SKM-1 treated with dmso at 0.1 percent for 144 hours (cell line): ENCODE measurements around the gene OR10G4.
"Not testable (repeated sequence)": the region's sequence is repeated elsewhere in the genome, so short reads cannot be mapped to it uniquely, and the experiment has no call there.

Experiments used
- DNase-seq: peaks from one replicate; lab custom pipeline; 2025; ENCODE audit not compliant: unreplicated experiment; lab: John Stamatoyannopoulos, UW

OR10G4 gene

DNA sequence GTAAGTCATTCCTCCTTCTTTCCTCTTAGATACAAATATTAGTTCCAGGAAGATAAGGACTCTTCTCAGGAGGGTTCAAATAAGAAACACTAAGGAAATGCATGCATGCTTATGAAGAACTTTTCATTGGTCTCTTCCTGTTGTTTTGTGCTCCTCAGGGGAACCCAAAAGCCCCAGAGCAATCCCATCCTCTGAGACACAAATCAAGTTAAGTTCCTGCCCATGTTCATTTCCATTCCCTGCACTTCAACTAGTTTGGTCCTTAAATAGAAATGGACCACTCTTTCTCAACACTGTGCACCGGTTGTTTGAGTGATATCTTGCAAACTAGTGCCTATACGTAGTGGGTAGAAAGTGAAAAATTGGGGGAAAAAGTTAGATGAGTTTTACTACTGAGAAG, at the start of gene OR10G4:
Gene OR10G4, plus strand, starts transcription at position 301 of the 400 bp plus-strand sequence. CDS start 2,578 bp downstream, outside the sequence.
- no peak for DNase-seq

GRCh38 chr11:123973816-123974215, 39.0 kb upstream of the OR10G4 start:
- no peak for DNase-seq

DNA sequence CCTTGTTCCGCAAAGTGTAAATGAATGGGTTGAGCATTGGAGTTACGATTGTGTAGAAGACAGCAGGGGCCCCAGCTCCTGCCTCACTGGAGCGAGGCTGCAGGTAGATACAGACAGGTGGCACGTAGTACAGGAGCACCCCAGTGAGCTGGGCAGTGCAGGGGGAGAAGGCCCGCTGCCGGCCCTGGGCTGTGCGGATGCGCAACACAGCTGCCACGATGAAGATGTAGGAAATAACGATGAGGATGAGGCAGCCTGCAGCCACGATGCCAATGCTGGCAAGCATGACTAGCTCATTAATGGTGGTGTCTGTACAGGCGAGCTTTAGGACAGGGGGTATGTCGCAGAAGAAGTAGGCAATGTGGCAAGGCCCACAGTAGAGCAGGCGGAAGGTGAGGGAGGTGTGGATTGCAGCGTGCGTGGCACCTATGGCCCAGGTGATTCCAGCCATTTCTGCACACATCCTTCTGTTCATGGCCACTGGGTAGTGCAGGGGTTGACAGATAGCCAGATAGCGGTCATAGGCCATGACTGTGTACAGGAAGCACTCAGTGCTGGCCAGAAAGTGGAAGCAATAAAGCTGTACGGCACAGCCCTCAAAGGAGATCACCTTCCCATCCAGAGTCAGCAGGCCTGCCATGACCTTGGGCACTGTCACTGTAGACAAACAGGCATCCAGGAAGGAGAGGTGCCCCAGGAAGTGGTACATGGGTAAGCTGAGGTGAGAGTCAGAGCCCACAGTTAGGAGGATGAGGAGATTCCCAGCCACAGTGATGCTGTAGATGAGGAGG, 35.8 kb upstream of the OR10G4 start:
- DNase-seq, result no peak

GRCh38 chr11:123977731-123978347, 35.0 kb upstream of the OR10G4 start, which contains the start of gene OR10S1:
Gene OR10S1, minus strand, starts transcription at chr11:123977781. Its CDS starts 117 bp downstream, at chr11:123977664.
- no peak for DNase-seq

GRCh38 chr11:123979311-123979710, 33.5 kb upstream of the OR10G4 start:
- DNase-seq, result no peak

DNA sequence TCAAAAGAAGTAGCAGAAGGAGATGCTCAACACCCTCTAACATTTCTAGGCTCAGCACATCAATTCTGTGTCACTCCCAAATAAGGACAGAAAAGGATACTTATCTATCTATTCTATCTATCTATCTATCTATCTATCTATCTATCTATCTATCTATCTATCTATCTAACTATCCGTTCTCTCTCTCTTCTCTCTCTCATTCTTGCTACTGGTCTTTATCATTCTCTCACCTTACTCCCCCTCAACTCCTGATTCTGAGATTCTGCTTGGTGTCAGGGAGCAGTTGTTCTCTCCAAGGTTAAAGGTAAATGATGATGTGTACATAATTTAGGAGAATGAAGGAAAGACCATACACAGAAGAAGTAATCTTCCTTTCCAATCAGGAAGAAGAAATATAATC, 17.7 kb upstream of the OR10G4 start, which contains the start of gene OR10G6:
Gene OR10G6, minus strand, starts transcription at position 43 of the 400 bp plus-strand sequence. Its CDS starts 0 bp downstream, at position 43.
- no peak for DNase-seq

- DNase-seq, result not testable (repeated sequence)
These were observed 3.0 kb downstream of the OR10G4 start for GRCh38 chr11:124015837-124016236.

DNA sequence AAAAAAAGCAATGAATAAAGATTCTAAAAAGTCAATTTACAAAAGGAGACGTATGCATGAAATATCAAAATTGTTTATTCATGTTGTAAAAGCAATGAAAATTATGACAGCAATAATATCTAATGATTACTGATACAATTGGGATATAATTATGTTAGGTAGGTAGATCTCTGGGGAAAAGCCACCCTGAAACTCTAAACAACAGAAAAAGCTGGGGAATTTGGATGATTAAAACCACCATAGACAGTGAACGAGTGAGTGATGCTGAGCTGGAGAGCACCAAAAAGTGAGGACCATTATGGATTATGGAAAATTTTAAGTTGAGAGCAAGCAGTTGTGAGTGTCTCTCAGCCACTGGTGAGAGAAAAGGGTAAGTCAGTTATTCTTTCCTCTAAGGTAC, 13.7 kb downstream of the OR10G4 start, which contains the start of gene OR10G8:
Gene OR10G8, plus strand, starts transcription at position 301 of the 400 bp plus-strand sequence. CDS start 2,825 bp downstream, outside the sequence.
- DNase-seq, result no peak

- DNase-seq, result no peak
These were observed 23.9 kb downstream of the OR10G4 start for GRCh38 chr11:124036666-124037065.

GRCh38 chr11:124039557-124039956, 26.8 kb downstream of the OR10G4 start:
- DNase-seq, result no peak

DNA sequence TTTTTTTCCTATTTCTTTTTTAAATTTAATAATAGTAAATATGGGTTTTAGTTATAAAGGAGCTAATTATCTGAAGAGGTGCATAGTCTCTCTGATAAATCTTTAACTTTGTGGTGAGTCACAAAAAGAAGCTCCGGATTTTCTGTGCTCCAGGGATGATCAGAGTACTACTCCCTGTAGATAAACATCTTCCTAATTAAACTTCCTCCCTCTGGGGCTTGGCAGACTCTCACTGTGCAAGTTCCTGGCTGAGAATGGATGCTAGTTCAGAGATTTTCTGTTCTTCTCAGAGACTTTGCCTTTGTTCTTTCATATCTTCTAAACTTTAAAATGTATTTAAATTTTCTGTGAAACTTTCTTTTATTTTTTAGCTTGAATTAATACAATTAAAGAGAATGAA, 28.5 kb downstream of the OR10G4 start, which contains the start of gene OR10G7:
Gene OR10G7, minus strand, starts transcription at position 72 of the 400 bp plus-strand sequence. CDS start 2,324 bp downstream, outside the sequence.
- DNase-seq, result no peak

GRCh38 chr11:124043420-124043819, 30.6 kb downstream of the OR10G4 start:
- DNase-seq, result no peak

- no peak for DNase-seq
These were observed 38.0 kb downstream of the OR10G4 start for GRCh38 chr11:124050748-124051147.

DNA sequence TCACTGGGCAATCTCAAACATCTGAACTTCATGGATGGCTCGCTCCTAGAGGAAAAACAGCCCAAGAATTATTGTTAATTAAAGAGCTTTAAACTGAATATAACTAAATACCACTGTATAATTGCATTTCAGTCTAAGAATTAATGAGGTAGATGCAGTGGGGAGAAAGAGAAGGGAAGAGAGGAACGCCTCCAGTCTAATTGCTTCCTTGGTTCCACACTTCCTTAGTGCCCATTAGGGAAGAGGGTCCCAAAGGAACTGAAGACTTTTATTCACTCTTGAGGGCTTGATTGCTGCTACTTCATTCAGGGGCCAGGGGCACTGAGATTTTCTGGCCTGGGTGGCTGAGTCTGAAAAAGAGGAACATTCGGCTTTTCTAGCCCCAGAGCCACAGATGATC, 40.2 kb downstream of the OR10G4 start:
- no peak for DNase-seq
